Heart left ventricle (tissue), 16 donors: ENCODE measurements around the gene GIPC3. TPM values are rescaled to one million over a fixed set of nuclear protein-coding genes. Genes with fewer than 3 reads are reported as not detected.
A peak's percentile ranks its signal among the peaks of the same experiment; 100 is the strongest.

Experiments used
- ATAC-seq, 4 donors: fragments of 200-7000 bp; cut with Tn5 transposase; one replicate each; pipeline ENCODE4 v1.9.1; 2020 to 2022; ENCODE audit warnings: moderate library complexity in 4 of 4, mild to moderate bottlenecking in 3 of 4, moderate number of reproducible peaks in 1 of 4
- DNase-seq, 5 donors: peaks; one replicate each; pipeline ENCODE4 v3.0.0-alpha.2; 2020
- H3K27ac ChIP-seq, 12 donors: fragments of 200-600 bp; sonication (generic) in 4 of 12; one replicate each; pipeline versions ENCODE4 v1.5.0 to v1.8.0; 2016 to 2022; ENCODE audit warnings: mild to moderate bottlenecking in 2 of 12
- H3K27me3 ChIP-seq, 9 donors: fragments of 200-600 bp; sonication (generic) in 2 of 9; one replicate each; pipeline versions ENCODE4 v1.5.1 to v1.8.0; 2016 to 2022; ENCODE audit warnings: mild to moderate bottlenecking in 3 of 9
- H3K36me3 ChIP-seq, 9 donors: fragments of 200-600 bp; sonication (generic) in 2 of 9; one replicate each; pipeline versions ENCODE4 v1.5.0 to v1.8.0; 2018 to 2022; ENCODE audit warnings: mild to moderate bottlenecking in 2 of 9
- H3K4me1 ChIP-seq, 12 donors: fragments of 200-600 bp; sonication (generic) in 4 of 12; one replicate each; pipeline versions ENCODE4 v1.5.0 to v1.8.0; 2016 to 2022; ENCODE audit warnings: mild to moderate bottlenecking in 3 of 12
- H3K4me3 ChIP-seq, 12 donors: fragments of 200-600 bp; sonication (generic) in 4 of 12; one replicate each; pipeline versions ENCODE4 v1.5.0 to v1.8.0; 2017 to 2022; ENCODE audit warnings: mild to moderate bottlenecking in 9 of 12, moderate library complexity in 4 of 12
- H3K9me3 ChIP-seq, 12 donors: fragments of 200-600 bp; sonication (generic) in 4 of 12; one replicate each; pipeline versions ENCODE4 v1.5.0 to v1.8.0; 2016 to 2022; ENCODE audit warnings: mild to moderate bottlenecking in 1 of 12
- CTCF ChIP-seq, 12 donors: fragments of 200-600 bp; sonication (generic) in 4 of 12; IDR thresholded peaks; one replicate each; pipeline versions ENCODE4 v1.5.0 to v1.8.0; 2018 to 2022; ENCODE audit warnings: antibody characterized with exemption in 12 of 12, mild to moderate bottlenecking in 5 of 12
- POLR2A ChIP-seq, 2 donors: fragments of 450-650 bp; IDR thresholded peaks; one replicate each; pipeline ENCODE4 v1.6.1; 2017; ENCODE audit warnings: antibody characterized with exemption in 2 of 2, mild to moderate bottlenecking in 2 of 2, moderate library complexity in 2 of 2
- WGBS, 4 donors: extraction: QIAGEN DNeasy Blood & Tissue Kit in 2 of 4; methylation state at CpG; one replicate each; pipeline versions ENCODE4 v1.1.5 to v1.1.7; 2013 to 2018; 5-methylcytosine and 5-hydroxymethylcytosine counted together
- intact Hi-C, 10 donors: fragments of 100-400 bp; cut with DNase I; formaldehyde crosslinking; loops; one replicate each; pipeline versions ENCODE4 v1.11.1 to v1.14.2; 2022
- polyA plus RNA-seq, 2 donors: library from polyadenylated mRNA; stranded (reverse); fragments of 200-250 nt; gene quantifications; one replicate each; pipeline ENCODE4 v1.2.3, GENCODE V29; 2013
- total RNA-seq, 9 donors: library from RNA; depleted of rRNA in 2 of 9; stranded (reverse); fragments of >200 nt in 2 of 9; fragmentation: NEBNext Ultra II Directional in 3 of 9; extraction: Animal tissue kit (Norgen Biotek cat#: 25700) in 3 of 9; gene quantifications; one replicate each; pipeline versions ENCODE4 v1.1.0 to v1.2.4, GENCODE V29; 2016 to 2023
- donor health status: ischemic (EF 13 %, LVEDD 7.1; RV severe dilation, severe dysfunction).
- donor health status: healthy with polysubstance abuse.
- donor health status: DM: no; HTN: yes; CAD: no.
- donor health status: DM: no; HTN: no; CAD: no.
- donor health status: ischemic (EF 25% LVEDD 6.9; RV normal size, moderate dysfunction).
- donor health status: ischemic (EF 25% LVEDD 5.7; RV mildly dilated, moderate dysfunction).
- donor health status: healthy.
- donor health status: DM: yes; HTN: yes; CAD: no.
- donor health status: ischemic (EF 35%, LVEDD 5.7; RV mildly dilated, moderate dysfunction).
- donor health status: nonischemic (EF 11% LVEDD 7.7; RV severe dilation, severe dysfunction).
- donor health status: DM: yes; HTN: yes; CAD: no.
- donor health status: PGD.
- donor health status: ischemic (EF 29% LVEDD 5.4; RV normal size, mild dysfunction).
- donor health status: nonischemic (EF 23%, LVEDD 6.1; RV moderate dilation, normal function).

Gene GIPC3
- total and polyA plus RNA-seq, 11 donors, result 1.00 to 3.3 (median 2.0) TPM

- peak overlapping the region in 2 of 12 donors; percentile 30 to 77 for H3K27ac ChIP-seq
Measured at GRCh38 chr19:3575949-3576673, 9.2 kb upstream of the GIPC3 start.

GRCh38 chr19:3576696-3577443 is 8.4 kb upstream of the GIPC3 start:
- intact Hi-C loops, result no loop called here
- peak; percentile 54 to 82 (median 72) for DNase-seq
- Histone ChIP-seq H3K9me3 (no peaks in the 10 kb centered on the region), H3K36me3 (peaks cover 0 to 9% (median 0%) of the 10 kb centered on the region in 9 donors), H3K27ac (peak overlapping the region in 3 of 12 donors; percentile 29 to 77 (median 30)), H3K4me3 (peak overlapping the region in 9 of 12 donors; percentile 35 to 56 (median 43)), H3K27me3 (no peaks in the 10 kb centered on the region), H3K4me1 (peaks cover 0 to 35% (median 21%) of the 10 kb centered on the region in 12 donors)
- no peak for TF ChIP-seq POLR2A (IDR thresholded peaks at IDR 0.05)
- no peak for TF ChIP-seq CTCF (IDR thresholded peaks at IDR 0.05)
- ATAC-seq, result peak in 3 of 4 donors; percentile 9 to 18 (median 9)
- 37 to 61% (median 45%) methylated on average over 52 to 66 of the region's 78 CpGs for WGBS, 4 donors

More at GRCh38 chr19:3575949-3576673, 9.2 kb upstream of the GIPC3 start:
- intact Hi-C loops, result no loop called here
- Histone ChIP-seq H3K9me3 (no peaks in the 10 kb centered on the region), H3K36me3 (peaks cover 0 to 9% (median 0%) of the 10 kb centered on the region in 9 donors), H3K27me3 (no peaks in the 10 kb centered on the region), H3K4me3 (peak overlapping the region in 9 of 12 donors; percentile 35 to 56 (median 43)), H3K4me1 (peaks cover 0 to 37% (median 22%) of the 10 kb centered on the region in 12 donors)
- DNase-seq, result no peak
- ATAC-seq, result no peak
- whole genome bisulfite sequencing, 4 donors, result 82 to 88% (median 85%) methylated on average over 27 to 29 of the region's 29 CpGs
- no peak for TF ChIP-seq CTCF (IDR thresholded peaks at IDR 0.05)
- no peak for TF ChIP-seq POLR2A (IDR thresholded peaks at IDR 0.05)

DNA sequence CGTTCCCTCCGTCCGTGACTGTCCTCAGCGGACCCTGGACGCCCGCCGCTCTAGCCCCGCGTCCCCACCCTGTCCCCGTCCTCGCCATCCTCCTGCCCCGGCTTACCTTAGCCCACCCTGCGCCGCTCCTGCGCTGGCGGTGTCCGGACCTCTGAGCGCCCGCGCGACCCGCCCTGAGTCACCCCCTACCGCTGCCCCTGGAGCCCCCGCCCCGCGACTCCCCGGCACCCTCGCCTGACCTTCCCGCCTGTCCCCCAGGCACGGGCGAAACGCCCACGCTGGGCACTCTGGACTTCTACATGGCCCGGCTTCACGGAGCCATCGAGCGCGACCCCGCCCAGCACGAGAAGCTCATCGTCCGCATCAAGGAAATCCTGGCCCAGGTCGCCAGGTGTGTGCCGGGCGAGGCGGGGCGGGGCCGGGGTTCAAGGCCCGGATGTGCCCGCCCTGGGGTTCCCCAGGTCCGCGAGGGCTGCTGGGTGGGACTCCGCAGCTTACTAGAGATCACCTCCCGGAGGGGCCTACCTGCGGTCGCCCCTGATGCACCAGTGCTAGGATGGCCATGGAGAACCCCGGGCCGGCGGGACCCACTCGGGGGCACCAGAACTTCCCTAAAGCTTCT is 7.4 kb upstream of the GIPC3 start:
- ATAC-seq (no peak), DNase-seq (no peak)
- H3K9me3 ChIP-seq, result no peaks in the 10 kb centered on the region
- H3K36me3 ChIP-seq, result peaks cover 0 to 9% (median 0%) of the 10 kb centered on the region in 9 donors
- no peak overlapping the region for H3K4me3 ChIP-seq
- H3K27me3 ChIP-seq, result no peaks in the 10 kb centered on the region
- H3K27ac ChIP-seq, result peak overlapping the region in 1 of 12 donors; percentile 77
- 87 to 90% (median 89%) methylated on average over 44 to 60 of the region's 60 CpGs for WGBS, 4 donors
- H3K4me1 ChIP-seq, result peaks cover 0 to 30% (median 17%) of the 10 kb centered on the region in 12 donors
- TF ChIP-seq POLR2A (IDR thresholded peaks at IDR 0.05) (no peak), CTCF (IDR thresholded peaks at IDR 0.05) (no peak)
- intact Hi-C loops, result no loop called here
